ENCODE data around the gene GPR179.

GRCh38 chr17:38339891-38340290, 3.9 kb downstream of the GPR179 start:
- no peak for TF ChIP-seq RAD21 (IDR thresholded peaks at IDR 0.05; ENCODE audit: low read depth)
- TF ChIP-seq TCF12 (IDR thresholded peaks at IDR 0.05; ENCODE audit: low read depth), result no peak
- no peak for TF ChIP-seq YY1 (IDR thresholded peaks at IDR 0.05; ENCODE audit: low read depth)
- TF ChIP-seq REST (IDR thresholded peaks at IDR 0.05; ENCODE audit: low read depth), result no peak
- TF ChIP-seq FOXM1 (IDR thresholded peaks at IDR 0.05; ENCODE audit: borderline replicate concordance, low read depth), result no peak
- TF ChIP-seq EP300 (IDR thresholded peaks at IDR 0.05; ENCODE audit: borderline replicate concordance), result no peak
- no peak for TF ChIP-seq TAF1 (IDR thresholded peaks at IDR 0.05; ENCODE audit: low read depth)
- no peak for TF ChIP-seq CEBPB (IDR thresholded peaks at IDR 0.05)
- no peak for TF ChIP-seq MAX (IDR thresholded peaks at IDR 0.05)
- TF ChIP-seq USF1 (IDR thresholded peaks at IDR 0.05), result no peak
- TF ChIP-seq NFIC (IDR thresholded peaks at IDR 0.05), result no peak
